H9 (cell line): ENCODE data around the gene MSL3B.
"Not testable (repeated sequence)": the region's sequence is repeated elsewhere in the genome, so short reads cannot be mapped to it uniquely, and the experiment has no call there.

Source experiments
- DNase-seq: peaks from one replicate; pipeline ENCODE4 v3.0.0-alpha.2; 2017
- H2AFZ ChIP-seq: one replicate; pipeline ENCODE4 v1.6.1; 2013; ENCODE audit warnings: mild to moderate bottlenecking, low read length, control low read depth, moderate library complexity
- H2AK5ac ChIP-seq: 2 replicates; pipeline ENCODE4 v1.6.1; 2013; ENCODE audit warnings: low read length, control low read depth, mixed read lengths; ENCODE audit not compliant: insufficient read length
- H2BK120ac ChIP-seq: one replicate; pipeline ENCODE4 v1.6.1; 2013; ENCODE audit warnings: low read depth, mild to moderate bottlenecking, low read length, control low read depth, inconsistent platforms; ENCODE audit not compliant: poor library complexity, severe bottlenecking
- H2BK12ac ChIP-seq: 2 replicates; pipeline ENCODE4 v1.6.1; 2013; ENCODE audit warnings: low read length, control low read depth, mixed read lengths, low read depth; ENCODE audit not compliant: insufficient read length
- H2BK15ac ChIP-seq: 2 replicates; pipeline ENCODE4 v1.6.1; 2013; ENCODE audit warnings: low read depth, low read length, control low read depth
- H2BK20ac ChIP-seq: one replicate; pipeline ENCODE4 v1.6.1; 2013; ENCODE audit warnings: low read depth, mild to moderate bottlenecking, low read length, control low read depth, inconsistent platforms; ENCODE audit not compliant: poor library complexity, severe bottlenecking
- H2BK5ac ChIP-seq: 2 replicates; pipeline ENCODE4 v1.6.1; 2013; ENCODE audit warnings: low read length, control low read depth, mixed read lengths; ENCODE audit not compliant: insufficient read length
- H3K14ac ChIP-seq: 2 replicates; pipeline ENCODE4 v1.6.1; 2013; ENCODE audit warnings: low read length, control low read depth; ENCODE audit not compliant: insufficient read depth
- H3K18ac ChIP-seq: 2 replicates; pipeline ENCODE4 v1.6.1; 2013; ENCODE audit warnings: low read depth, mild to moderate bottlenecking, mixed read lengths, low read length, control low read depth; ENCODE audit not compliant: insufficient read length
- H3K23ac ChIP-seq: 2 replicates; pipeline ENCODE4 v1.6.1; 2013; ENCODE audit warnings: low read length, control low read depth, mixed read lengths, low read depth; ENCODE audit not compliant: insufficient read length
- H3K23me2 ChIP-seq: 2 replicates; pipeline ENCODE4 v1.6.1; 2013; ENCODE audit warnings: low read depth, mild to moderate bottlenecking, mixed read lengths, low read length, control low read depth; ENCODE audit not compliant: insufficient read length, poor library complexity, severe bottlenecking
- H3K27ac ChIP-seq: 2 replicates; pipeline ENCODE4 v1.5.1; 2013; ENCODE audit warnings: low read length, control low read depth, mixed read lengths, low read depth; ENCODE audit not compliant: insufficient read length
- H3K27me3 ChIP-seq: 2 replicates; pipeline ENCODE4 v1.6.1; 2013; ENCODE audit warnings: low read length, control low read depth, inconsistent platforms; ENCODE audit not compliant: insufficient read depth
- H3K4ac ChIP-seq: 2 replicates; pipeline ENCODE4 v1.6.1; 2013; ENCODE audit warnings: low read depth, mild to moderate bottlenecking, control low read depth, inconsistent platforms, low read length, moderate library complexity
- H3K4me1 ChIP-seq: 2 replicates; pipeline ENCODE4 v1.6.1; 2013; ENCODE audit warnings: low read length, control low read depth, inconsistent platforms; ENCODE audit not compliant: insufficient read depth
- H3K4me2 ChIP-seq: 2 replicates; pipeline ENCODE4 v1.6.1; 2013; ENCODE audit warnings: low read length, control low read depth, mixed read lengths; ENCODE audit not compliant: insufficient read length, insufficient read depth
- H3K56ac ChIP-seq: 2 replicates; pipeline ENCODE4 v1.6.1; 2013; ENCODE audit warnings: low read depth, mild to moderate bottlenecking, mixed read lengths, low read length, control low read depth; ENCODE audit not compliant: insufficient read length
- H3K79me1 ChIP-seq: 2 replicates; pipeline ENCODE4 v1.6.1; 2013; ENCODE audit warnings: low read depth, mild to moderate bottlenecking, moderate library complexity, low read length, control low read depth, inconsistent platforms; ENCODE audit not compliant: insufficient read depth, poor library complexity, severe bottlenecking
- H3K79me2 ChIP-seq: 2 replicates; pipeline ENCODE4 v1.6.1; 2013; ENCODE audit warnings: low read length, control low read depth, inconsistent platforms; ENCODE audit not compliant: insufficient read depth
- H3K9ac ChIP-seq: 2 replicates; pipeline ENCODE4 v1.6.1; 2013; ENCODE audit warnings: low read length, control low read depth, mixed read lengths; ENCODE audit not compliant: insufficient read length; ENCODE audit errors: extremely low read depth
- H3K9me3 ChIP-seq: one replicate; pipeline ENCODE4 v1.6.1; 2013; ENCODE audit warnings: low read depth, low read length, inconsistent platforms; ENCODE audit not compliant: control insufficient read depth
- H3T11ph ChIP-seq: one replicate; pipeline ENCODE4 v1.6.1; 2013; ENCODE audit warnings: mild to moderate bottlenecking, low read length, control low read depth, inconsistent platforms
- H4K20me1 ChIP-seq: one replicate; pipeline ENCODE4 v1.6.1; 2013; ENCODE audit not compliant: control insufficient read depth, insufficient read length, insufficient read depth
- H4K5ac ChIP-seq: 2 replicates; pipeline ENCODE4 v1.6.1; 2013; ENCODE audit warnings: low read depth, mild to moderate bottlenecking, mixed read lengths, low read length, control low read depth; ENCODE audit not compliant: insufficient read length
- H4K8ac ChIP-seq: replicated peaks from 2 replicates; pipeline ENCODE4 v1.6.1; 2013; ENCODE audit warnings: low read length, control low read depth, mixed read lengths, low read depth; ENCODE audit not compliant: insufficient read length
- H4K91ac ChIP-seq: 2 replicates; pipeline ENCODE4 v1.6.1; 2013; ENCODE audit warnings: low read depth, mild to moderate bottlenecking, moderate library complexity, mixed read lengths, low read length, control low read depth; ENCODE audit not compliant: insufficient read length
- H3K27ac Mint-ChIP-seq, 3 experiments: 2 replicates in 2 of 3; 3 replicates in 1 of 3; pipeline ENCODE4 v1.8.0; 2020 to 2021; ENCODE audit warnings: mixed read lengths in 3 of 3, mild to moderate bottlenecking in 1 of 3, moderate library complexity in 1 of 3
- H3K27me3 Mint-ChIP-seq: 2 replicates; pipeline ENCODE4 v1.8.0; 2021; ENCODE audit warnings: low read depth, mild to moderate bottlenecking, moderate library complexity, mixed read lengths
- H3K36me3 Mint-ChIP-seq, 3 experiments: 2 replicates in 2 of 3; 3 replicates in 1 of 3; pipeline ENCODE4 v1.8.0; 2020 to 2021; ENCODE audit warnings: low read depth in 3 of 3, mixed read lengths in 3 of 3; ENCODE audit not compliant: insufficient read depth in 1 of 3
- H3K4me1 Mint-ChIP-seq, 2 experiments: 2 replicates each; pipeline ENCODE4 v1.8.0; 2020; ENCODE audit warnings: mixed read lengths in 2 of 2
- H3K4me3 Mint-ChIP-seq, 2 experiments: 2 replicates in 1 of 2; 3 replicates in 1 of 2; pipeline ENCODE4 v1.8.0; 2020 to 2021; ENCODE audit warnings: mild to moderate bottlenecking in 2 of 2, mixed read lengths in 2 of 2, moderate library complexity in 1 of 2
- H3K9me3 Mint-ChIP-seq, 2 experiments: 2 replicates in 1 of 2; 3 replicates in 1 of 2; pipeline ENCODE4 v1.8.0; 2020; ENCODE audit warnings: mild to moderate bottlenecking in 2 of 2, mixed read lengths in 2 of 2, moderate library complexity in 1 of 2
- WGBS: extraction: QIAGEN DNeasy Blood & Tissue Kit; methylation state at CpG from one replicate; pipeline ENCODE4 v1.1.7; 2013; ENCODE audit warnings: missing lambda C conversion rate, low lambda C conversion rate, mixed read lengths; ENCODE audit not compliant: insufficient read length; ENCODE audit errors: extremely low coverage; 5-methylcytosine and 5-hydroxymethylcytosine counted together
- TF ChIP-seq, protein P1 (sequence below): fragments of 200-600 bp; sonication (generic); conservative IDR thresholded peaks from 3 replicates; pipeline ENCODE4 v1.8.0; 2021; ENCODE audit warnings: antibody characterized with exemption, mild to moderate bottlenecking

Gene MSL3B

DNA sequence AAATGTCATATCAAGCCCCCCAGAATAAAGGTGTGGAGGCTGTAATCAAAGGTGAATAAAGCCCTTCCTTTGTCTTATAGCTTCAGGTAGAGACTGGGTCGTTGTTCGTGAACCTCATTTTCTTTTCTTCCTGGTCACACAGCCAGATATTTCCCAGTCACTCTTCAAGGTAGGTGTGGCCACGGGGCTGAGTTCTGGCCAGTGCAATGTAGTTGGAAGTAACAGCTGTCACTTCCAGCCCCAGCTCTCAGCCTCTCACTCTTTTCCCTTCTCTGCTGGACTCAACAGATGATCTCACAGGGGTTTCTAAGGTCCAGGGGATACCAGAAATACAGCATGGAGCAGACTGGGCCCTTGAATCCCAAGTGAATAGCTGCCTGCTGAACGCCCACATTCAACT, 33.2 kb upstream of the MSL3B start:
- H4K91ac ChIP-seq, result no peak overlapping the region
- no peak overlapping the region for H3K14ac ChIP-seq
- no peak overlapping the region for H3K27ac ChIP-seq
- no peak overlapping the region for H4K5ac ChIP-seq
- H3K4ac ChIP-seq, result no peak overlapping the region
- H3K4me1 Mint-ChIP-seq, result no peaks in the 10 kb centered on the region
- no peak overlapping the region for H2AFZ ChIP-seq
- no peaks in the 10 kb centered on the region; a peak in 1 of 7 replicates for H3K36me3 Mint-ChIP-seq
- no peak overlapping the region for H2BK15ac ChIP-seq
- no peaks in the 10 kb centered on the region for H3K79me2 ChIP-seq
- H3K9me3 ChIP-seq, result no peaks in the 10 kb centered on the region
- DNase-seq, result no peak
- no peak overlapping the region for H3K18ac ChIP-seq
- peaks cover 3 to 6% of the 10 kb centered on the region in 2 experiments; a peak in 1 of 5 replicates for H3K9me3 Mint-ChIP-seq
- no peak overlapping the region for H3K23ac ChIP-seq
- H2BK120ac ChIP-seq, result no peak overlapping the region
- no peak overlapping the region for H4K8ac ChIP-seq
- peaks cover 3% of the 10 kb centered on the region for H4K20me1 ChIP-seq
- H2BK5ac ChIP-seq, result no peak overlapping the region
- no peak overlapping the region for H3K56ac ChIP-seq
- H3T11ph ChIP-seq, result no peak overlapping the region
- H3K27ac Mint-ChIP-seq, result no peak overlapping the region
- no peak overlapping the region for H3K4me2 ChIP-seq
- H3K4me3 Mint-ChIP-seq, result no peak overlapping the region
- H3K27me3 Mint-ChIP-seq, result peaks cover 40% of the 10 kb centered on the region
- H3K4me1 ChIP-seq, result no peaks in the 10 kb centered on the region
- H2BK20ac ChIP-seq, result no peak overlapping the region
- TF ChIP-seq, protein P1, sequence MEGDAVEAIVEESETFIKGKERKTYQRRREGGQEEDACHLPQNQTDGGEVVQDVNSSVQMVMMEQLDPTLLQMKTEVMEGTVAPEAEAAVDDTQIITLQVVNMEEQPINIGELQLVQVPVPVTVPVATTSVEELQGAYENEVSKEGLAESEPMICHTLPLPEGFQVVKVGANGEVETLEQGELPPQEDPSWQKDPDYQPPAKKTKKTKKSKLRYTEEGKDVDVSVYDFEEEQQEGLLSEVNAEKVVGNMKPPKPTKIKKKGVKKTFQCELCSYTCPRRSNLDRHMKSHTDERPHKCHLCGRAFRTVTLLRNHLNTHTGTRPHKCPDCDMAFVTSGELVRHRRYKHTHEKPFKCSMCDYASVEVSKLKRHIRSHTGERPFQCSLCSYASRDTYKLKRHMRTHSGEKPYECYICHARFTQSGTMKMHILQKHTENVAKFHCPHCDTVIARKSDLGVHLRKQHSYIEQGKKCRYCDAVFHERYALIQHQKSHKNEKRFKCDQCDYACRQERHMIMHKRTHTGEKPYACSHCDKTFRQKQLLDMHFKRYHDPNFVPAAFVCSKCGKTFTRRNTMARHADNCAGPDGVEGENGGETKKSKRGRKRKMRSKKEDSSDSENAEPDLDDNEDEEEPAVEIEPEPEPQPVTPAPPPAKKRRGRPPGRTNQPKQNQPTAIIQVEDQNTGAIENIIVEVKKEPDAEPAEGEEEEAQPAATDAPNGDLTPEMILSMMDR, result no peak
- H3K79me1 ChIP-seq, result no peaks in the 10 kb centered on the region
- no peaks in the 10 kb centered on the region for H3K23me2 ChIP-seq
- WGBS, result no CpG with 5 or more reads among the region's 4 CpGs
- no peaks in the 10 kb centered on the region for H3K27me3 ChIP-seq
- no peak overlapping the region for H3K9ac ChIP-seq
- no peak overlapping the region for H2AK5ac ChIP-seq
- H2BK12ac ChIP-seq, result no peak overlapping the region

DNA sequence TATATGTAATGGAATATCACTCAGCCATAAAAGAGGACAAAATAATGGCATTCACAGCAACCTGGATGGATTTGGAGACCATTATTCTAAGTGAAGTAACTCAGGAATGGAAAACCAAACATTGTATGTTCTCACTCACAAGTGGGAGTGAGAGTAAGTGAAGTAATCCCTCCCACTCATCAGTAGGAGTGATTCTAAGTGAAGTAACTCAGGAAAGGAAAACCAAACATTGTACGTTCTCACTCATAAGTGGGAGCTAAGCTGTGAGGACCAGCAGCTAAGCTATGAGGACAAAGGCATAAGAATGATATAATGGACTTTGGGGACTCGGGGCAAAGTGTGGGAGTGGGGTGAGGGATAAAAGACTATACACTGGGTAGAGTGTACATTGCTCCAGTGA, 28.1 kb upstream of the MSL3B start:
- H4K91ac ChIP-seq, H3K23me2 ChIP-seq, H3K27me3 ChIP-seq, H4K5ac ChIP-seq, H3T11ph ChIP-seq, H2BK5ac ChIP-seq, H3K79me1 ChIP-seq, H2BK20ac ChIP-seq, H3K14ac ChIP-seq, H3K23ac ChIP-seq, H3K4me1 Mint-ChIP-seq, H3K27ac Mint-ChIP-seq, H3K4ac ChIP-seq, H4K20me1 ChIP-seq, DNase-seq, H3K9me3 ChIP-seq, H3K36me3 Mint-ChIP-seq, H3K79me2 ChIP-seq, H2BK12ac ChIP-seq, H3K9me3 Mint-ChIP-seq, H2AK5ac ChIP-seq, H3K4me3 Mint-ChIP-seq, H3K4me1 ChIP-seq, H4K8ac ChIP-seq, H3K56ac ChIP-seq, H3K9ac ChIP-seq, H2BK120ac ChIP-seq, H3K4me2 ChIP-seq, H2AFZ ChIP-seq, H2BK15ac ChIP-seq, H3K18ac ChIP-seq, H3K27ac ChIP-seq: not testable (repeated sequence)
- peaks cover 40% of the 10 kb centered on the region for H3K27me3 Mint-ChIP-seq
- WGBS, result no CpG with 5 or more reads among the region's 2 CpGs
